Right ventricle myocardium superior (tissue), 1 donor: ENCODE measurements around the gene MYLK3. TPM values are rescaled to one million over a fixed set of nuclear protein-coding genes. Genes with fewer than 3 reads are reported as not detected.

ENCODE experiments used
- ATAC-seq: fragments of 200-7000 bp; cut with Tn5 transposase; one replicate; pipeline ENCODE4 v1.9.1; 2020; ENCODE audit warnings: mild to moderate bottlenecking; ENCODE audit not compliant: poor library complexity
- DNase-seq: peaks from one replicate; pipeline ENCODE4 v3.0.0-alpha.2; 2020
- intact Hi-C: fragments of 100-400 bp; cut with DNase I; formaldehyde crosslinking; loops from one replicate; pipeline ENCODE4 v1.11.2; 2022
- total RNA-seq: library from RNA; stranded (reverse); fragmentation: NEBNext Ultra II Directional; extraction: Animal tissue kit (Norgen Biotek cat#: 25700); gene quantifications from one replicate; pipeline ENCODE4 v1.2.1, GENCODE V29; 2021
- donor health status: DM: no; HTN: yes; CAD: no; lungs with severe emphysema.

Gene MYLK3
- total RNA-seq, 1 donor from 2014 or later, result 304 TPM

DNA sequence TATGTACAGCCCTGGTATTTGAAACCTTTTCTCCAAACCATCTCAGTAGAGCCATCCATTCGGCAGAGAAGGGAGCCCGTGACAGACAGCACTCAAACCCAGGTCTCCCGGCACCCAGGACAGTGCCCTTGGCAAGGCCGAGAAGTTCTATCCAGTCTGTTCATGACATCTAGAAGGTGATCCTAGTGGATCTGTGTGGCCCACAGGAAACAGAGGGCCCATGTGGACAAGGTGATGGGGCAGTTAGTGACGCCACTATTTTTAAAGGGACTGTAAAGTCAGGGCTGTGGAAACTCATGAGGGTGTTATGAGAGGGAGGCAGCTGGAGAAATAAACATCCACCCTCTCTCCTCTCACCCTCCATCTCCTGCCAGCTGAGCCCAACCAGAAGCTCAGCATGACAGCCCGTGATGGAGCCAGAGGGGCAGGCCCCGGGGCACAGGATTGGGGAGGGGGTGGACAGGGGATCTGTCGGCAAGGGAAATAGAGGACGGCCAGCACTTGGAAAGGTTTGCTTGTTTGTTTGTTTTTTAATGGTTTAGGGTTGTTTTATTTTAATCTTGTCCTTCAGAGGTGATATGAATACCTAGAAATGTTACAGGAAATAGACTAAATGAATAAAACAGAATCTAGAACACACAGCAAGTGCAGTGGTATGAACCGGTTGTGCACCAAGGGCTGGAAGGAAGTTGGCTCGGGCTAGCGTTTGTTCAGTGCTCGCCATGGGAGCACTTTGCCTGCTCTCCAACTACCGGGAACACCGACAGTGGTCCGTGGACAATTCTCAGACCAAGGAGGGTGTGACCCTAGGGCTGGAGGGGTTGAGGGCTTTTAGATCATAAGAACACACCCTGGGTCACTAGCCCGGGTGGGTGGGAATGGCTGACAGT is 17.1 kb downstream of the MYLK3 start:
- ATAC-seq (peak; percentile 25), DNase-seq (no peak)
- intact Hi-C loops, result loop anchor here (5.0 kb wide), 1 partner anchor 71 kb away; no protein-coding TSS in a partner anchor

GRCh38 chr16:46730126-46730525 is 18.0 kb downstream of the MYLK3 start:
- DNase-seq (no peak), ATAC-seq (no peak)
- intact Hi-C loops, result loop anchor here (5.0 kb wide), 1 partner anchor 72 kb away; no protein-coding TSS in a partner anchor

DNA sequence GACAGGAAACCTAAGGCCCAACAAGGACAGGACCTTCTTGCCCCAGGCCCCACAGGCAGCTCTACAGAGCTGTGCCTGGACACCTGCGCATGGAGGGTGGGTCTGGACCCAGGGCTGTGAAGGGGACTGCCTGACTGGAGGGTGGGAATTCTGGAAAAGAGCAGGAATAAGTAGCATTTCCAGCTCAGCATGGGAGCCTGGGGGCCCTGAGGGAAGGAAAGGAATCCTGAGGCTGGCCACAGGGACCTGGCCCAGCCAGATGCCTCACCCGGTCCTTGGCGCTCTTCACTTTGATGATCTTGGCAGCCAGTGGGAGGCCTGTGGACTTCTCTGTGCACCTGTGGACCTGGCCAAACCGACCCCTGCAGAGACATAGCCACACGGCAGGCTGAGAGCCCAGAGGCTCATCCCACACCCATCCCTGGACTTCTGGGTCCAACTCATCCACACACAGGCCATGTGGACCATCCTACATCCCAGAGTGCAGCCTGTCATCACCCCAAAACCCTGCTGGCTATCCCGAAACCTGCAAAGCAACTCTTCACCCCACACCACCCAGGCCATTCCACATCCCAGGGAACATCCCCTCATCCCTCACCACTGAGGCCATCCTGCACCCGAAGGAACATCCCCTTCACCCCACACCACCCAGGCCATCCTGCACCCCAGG is 18.7 kb downstream of the MYLK3 start:
- ATAC-seq (no peak), DNase-seq (no peak)
- intact Hi-C loops, result no loop called here

- intact Hi-C loops, result no loop called here
- ATAC-seq, result peak; percentile 10
- DNase-seq, result no peak
These were observed 19.3 kb downstream of the MYLK3 start for GRCh38 chr16:46728806-46729205.

GRCh38 chr16:46727630-46728029 is 20.5 kb downstream of the MYLK3 start:
- DNase-seq (no peak), ATAC-seq (no peak)
- intact Hi-C loops, result no loop called here

DNA sequence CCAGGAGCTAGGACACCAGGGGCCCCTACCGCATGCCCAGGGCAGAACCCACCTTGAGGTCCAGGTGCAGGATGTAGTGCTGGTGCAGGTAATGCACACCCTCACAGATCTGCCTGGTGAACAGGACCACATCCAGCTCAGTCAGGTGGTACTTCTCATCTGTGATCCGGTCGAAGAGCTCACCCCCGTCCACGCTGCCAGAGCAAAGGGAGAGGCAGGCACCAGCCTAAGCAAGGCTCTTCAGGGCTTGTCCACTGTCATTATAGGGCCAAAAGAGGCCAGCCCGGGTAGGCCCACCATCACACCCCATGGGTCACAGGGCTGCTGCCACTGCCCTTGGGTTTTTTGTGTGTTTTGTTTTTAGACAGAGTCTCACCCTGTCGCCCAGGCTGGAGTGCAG is 21.0 kb downstream of the MYLK3 start:
- ATAC-seq (no peak), DNase-seq (no peak)
- intact Hi-C loops, result no loop called here

- intact Hi-C loops, result no loop called here
- DNase-seq (no peak), ATAC-seq (peak; percentile 42)
These were observed 26.3 kb downstream of the MYLK3 start for GRCh38 chr16:46721885-46722284.

DNA sequence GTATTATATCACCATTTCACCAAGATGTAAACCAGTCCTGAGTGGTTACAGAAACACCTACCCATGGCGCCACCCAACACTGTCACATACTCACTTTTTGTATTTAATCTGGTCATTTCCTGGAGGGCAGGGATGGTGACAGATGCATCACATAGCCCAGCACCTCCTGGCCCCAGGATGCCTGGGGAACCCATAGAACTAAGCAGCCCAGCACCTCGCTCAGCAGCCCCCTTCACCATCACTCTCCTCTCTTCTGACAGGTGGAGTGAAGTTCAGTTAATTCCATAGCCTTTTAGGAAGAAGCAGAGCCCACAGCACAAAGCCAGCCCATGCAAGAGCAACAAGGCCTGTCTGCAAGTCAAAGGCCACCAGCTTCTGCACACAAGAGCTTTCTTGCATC is 27.5 kb downstream of the MYLK3 start:
- intact Hi-C loops, result no loop called here
- DNase-seq (no peak), ATAC-seq (no peak)

DNA sequence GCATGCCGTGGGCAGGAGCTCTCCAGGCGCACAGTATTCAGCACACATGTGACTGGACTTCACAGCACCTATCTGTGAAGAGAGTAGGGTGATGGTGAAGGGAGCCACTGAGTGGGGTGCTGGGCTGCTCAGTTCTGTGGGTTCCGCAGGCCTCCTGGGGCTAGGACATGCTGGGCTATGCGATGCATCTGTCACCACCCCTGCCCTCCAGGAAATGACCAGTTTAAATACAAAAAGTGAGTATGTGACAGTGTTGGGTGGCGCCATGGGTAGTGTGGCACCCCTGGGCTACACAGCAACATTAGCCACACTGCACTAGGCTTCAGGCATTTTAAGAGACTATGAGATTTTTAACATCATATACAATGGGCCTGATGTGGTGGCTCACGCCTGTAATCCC is 28.6 kb downstream of the MYLK3 start:
- DNase-seq, result no peak
- ATAC-seq, result no peak
- intact Hi-C loops, result no loop called here

- no peak for ATAC-seq
- DNase-seq, result no peak
- intact Hi-C loops, result no loop called here
These were observed 29.9 kb downstream of the MYLK3 start for GRCh38 chr16:46718214-46718613.

DNA sequence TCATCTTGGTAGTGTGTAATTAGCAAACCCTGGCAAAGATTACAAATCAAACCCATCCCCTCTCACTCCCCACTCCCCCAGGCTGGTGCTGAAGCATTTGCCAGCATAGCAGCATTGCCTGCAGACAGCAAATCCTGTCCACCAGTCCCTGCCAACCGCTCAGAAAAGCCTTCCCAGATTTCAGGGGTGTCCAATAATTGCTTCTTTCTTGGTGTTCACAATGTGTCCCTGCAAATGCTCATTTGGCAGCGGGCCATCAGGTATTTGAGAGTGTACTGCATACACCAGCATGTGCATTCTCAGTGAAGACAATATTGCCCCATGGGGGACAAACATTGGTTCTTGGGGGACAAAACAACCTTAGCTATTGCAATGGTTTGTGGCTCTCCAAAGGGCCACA is 30.5 kb downstream of the MYLK3 start:
- DNase-seq (no peak), ATAC-seq (no peak)
- intact Hi-C loops, result no loop called here

GRCh38 chr16:46715769-46716305 is 32.3 kb downstream of the MYLK3 start:
- intact Hi-C loops, result no loop called here
- peak; percentile 73 for ATAC-seq

DNA sequence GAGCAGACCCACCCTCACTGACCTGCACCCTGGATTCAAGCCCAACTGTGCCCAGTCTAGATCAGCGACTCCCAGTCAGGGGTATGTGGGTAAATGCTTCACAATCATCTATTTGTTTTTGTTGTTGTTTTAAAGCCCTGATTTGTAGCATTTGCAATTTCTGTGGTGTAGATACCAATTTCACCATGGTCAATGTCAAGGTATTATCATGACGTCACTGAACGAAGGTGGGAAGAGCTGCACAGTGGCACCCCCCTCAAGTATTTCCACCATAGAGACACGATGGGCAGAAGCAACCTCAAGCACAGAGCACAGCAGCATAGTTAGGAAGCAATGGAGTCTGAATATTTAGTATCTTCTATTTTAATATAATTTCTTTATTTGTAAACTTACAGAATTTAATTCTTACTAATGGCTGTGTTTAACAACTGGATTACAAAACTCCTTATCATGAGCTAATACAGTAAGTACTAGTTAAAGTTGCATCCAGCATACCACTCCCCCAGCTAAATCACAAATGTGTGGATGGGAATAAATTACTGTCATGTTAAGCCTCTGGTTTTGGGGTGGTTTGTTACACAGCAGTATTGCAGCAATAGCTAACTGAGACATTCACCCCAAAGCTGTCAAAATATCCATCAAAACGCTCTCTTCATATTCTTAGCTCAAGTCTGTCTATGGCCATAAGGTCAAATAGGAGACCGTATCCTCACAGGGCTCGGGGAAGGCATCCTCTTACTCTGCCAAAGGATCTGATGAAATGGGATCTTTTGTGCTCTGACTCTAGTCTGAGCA is 33.1 kb downstream of the MYLK3 start:
- no peak for ATAC-seq
- DNase-seq, result no peak
- intact Hi-C loops, result no loop called here

More at GRCh38 chr16:46715769-46716305, 32.3 kb downstream of the MYLK3 start:
- DNase-seq, result peak; percentile 84

DNA sequence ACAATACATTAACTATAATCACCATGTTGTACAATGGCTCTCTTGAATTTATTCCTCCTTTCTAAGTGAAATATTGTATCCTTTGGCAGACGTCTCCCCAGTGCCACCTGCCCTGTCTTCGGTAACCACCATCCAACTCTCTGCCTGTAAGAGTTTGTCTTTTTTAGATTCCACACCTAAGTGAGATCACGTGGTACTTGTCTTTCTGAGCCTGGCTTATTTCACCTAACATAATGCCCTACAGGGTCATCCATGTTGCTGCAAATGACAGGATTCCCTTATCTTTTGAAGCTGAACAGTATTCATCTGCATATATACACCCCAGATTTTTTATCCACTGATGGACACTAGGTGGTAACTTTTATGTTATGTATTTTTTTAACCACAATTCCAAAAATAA is 34.5 kb downstream of the MYLK3 start:
- DNase-seq (no peak), ATAC-seq (no peak)
- intact Hi-C loops, result no loop called here

DNA sequence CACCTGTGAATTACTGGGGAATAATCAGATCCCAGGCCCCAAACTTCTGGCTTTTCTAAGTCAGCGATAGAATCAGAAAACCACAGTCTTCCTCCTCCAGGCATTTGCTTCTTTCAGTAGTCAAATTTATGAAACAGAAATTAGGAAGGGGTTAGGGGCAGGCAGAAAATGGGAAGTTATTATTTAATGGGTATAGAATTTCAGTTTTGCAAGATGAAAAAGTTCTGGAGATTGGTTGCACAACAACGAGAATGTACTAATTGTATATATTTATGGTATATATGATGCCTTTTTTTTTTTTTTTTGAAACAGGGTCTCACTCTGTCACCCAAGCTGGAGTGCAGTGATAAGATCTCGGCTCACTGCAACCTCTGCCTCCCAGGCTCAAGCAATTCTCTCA is 35.2 kb downstream of the MYLK3 start:
- intact Hi-C loops, result no loop called here
- ATAC-seq (no peak), DNase-seq (no peak)

DNA sequence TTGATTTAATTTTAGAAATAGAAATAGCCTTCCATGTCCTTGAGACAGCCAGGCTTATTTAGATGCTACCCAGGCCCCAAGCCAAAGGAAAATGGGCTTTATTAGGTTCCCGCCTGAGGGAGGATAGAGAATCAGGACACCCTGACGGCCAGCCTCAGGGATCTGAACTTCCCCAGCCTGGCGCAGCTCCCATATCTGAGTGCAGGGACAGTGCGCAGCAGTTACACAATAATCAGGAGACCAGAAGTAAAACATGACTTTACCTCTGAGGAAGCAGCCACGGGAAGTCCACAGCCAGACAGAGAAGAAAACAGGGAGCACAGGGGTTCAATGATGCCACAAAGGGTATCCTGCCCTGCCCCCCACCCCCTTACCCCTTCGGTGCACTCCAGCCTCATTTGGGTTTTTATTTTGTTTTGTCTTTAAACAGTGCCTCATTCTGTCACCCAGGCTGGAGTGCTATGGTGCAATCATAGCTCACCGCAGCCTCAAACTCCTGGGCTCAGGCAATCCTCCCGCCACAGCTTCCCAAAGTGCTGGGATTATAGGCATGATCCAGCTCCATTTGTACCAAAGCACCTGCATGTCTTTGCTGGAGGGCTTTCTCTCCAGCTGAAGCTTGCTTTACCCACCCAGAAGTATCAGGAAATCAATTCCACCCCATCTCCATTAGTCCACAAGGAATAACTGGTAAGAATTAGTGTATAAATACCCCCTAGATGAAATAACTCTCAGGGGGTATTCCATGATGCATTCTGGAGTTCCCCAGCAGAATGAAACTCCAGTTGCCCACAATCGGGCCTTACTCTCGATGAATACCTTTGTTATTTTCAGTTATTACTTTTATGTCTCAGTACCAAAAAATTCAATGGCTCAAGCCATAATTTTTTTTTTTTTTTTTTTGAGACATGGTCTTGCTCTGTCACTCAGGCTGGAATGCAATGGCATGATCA is 36.8 kb downstream of the MYLK3 start:
- DNase-seq (peak; percentile 78), ATAC-seq (peak; percentile 75)
- intact Hi-C loops, result no loop called here

DNA sequence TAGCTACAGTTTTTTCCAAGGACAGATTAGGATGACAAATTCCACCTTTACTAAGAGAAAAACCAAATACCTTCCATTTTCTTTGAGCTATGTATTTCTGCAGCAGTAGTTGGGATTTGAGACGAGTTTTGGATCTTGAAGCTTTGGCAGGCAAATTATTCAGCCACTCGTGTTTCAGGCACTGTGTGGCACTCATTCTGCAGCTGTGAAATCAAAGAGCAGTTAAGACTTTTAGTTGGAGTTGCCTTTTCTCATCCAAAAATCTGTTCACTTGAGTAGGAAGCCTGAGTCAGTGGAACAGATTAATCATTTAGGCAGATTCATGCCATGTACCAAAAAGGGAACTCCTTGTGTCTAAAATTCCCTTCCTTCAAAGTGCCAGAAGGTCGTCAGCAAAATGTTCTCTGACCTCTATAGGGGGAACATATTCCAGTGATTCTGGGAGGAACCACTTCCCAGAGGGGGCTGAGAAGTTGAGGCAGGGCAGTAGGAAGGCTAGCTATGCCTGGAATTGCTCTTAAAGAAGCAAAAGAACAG is 38.6 kb downstream of the MYLK3 start:
- DNase-seq, result no peak
- intact Hi-C loops, result no loop called here
- no peak for ATAC-seq

- intact Hi-C loops, result no loop called here
- DNase-seq, result no peak
- ATAC-seq, result no peak
These were observed 41.5 kb downstream of the MYLK3 start for GRCh38 chr16:46706642-46707041.
